SK-N-SH (cell line): ENCODE measurements around the gene GAB1. TPM values are rescaled to one million over a fixed set of nuclear protein-coding genes. Genes with fewer than 3 reads are reported as not detected.
A peak's percentile ranks its signal among the peaks of the same experiment; 100 is the strongest.

Source experiments
- CTCF ChIP-seq: fragments of 200-600 bp; sonication (generic); IDR thresholded peaks from 2 replicates; pipeline ENCODE4 v1.6.1; 2017; ENCODE audit warnings: antibody characterized with exemption, mild to moderate bottlenecking, moderate library complexity
- ELF1 ChIP-seq: IDR thresholded peaks from 2 replicates; pipeline ENCODE4 v1.4.0; 2012
- FOSL2 ChIP-seq: IDR thresholded peaks from 2 replicates; pipeline ENCODE4 v1.4.0; 2012; ENCODE audit warnings: low read depth, mild to moderate bottlenecking, moderate library complexity, borderline replicate concordance
- FOXJ3 ChIP-seq: sonication (generic); formaldehyde crosslinking; IDR thresholded peaks from 2 replicates; pipeline ENCODE4 v1.5.1; 2020; ENCODE audit warnings: mild to moderate bottlenecking, missing genetic modification reagents
- FOXM1 ChIP-seq: IDR thresholded peaks from 2 replicates; pipeline ENCODE4 v1.4.0; 2012; ENCODE audit warnings: low read depth, mild to moderate bottlenecking
- GABPA ChIP-seq: IDR thresholded peaks from 2 replicates; pipeline ENCODE4 v1.4.0; 2012; ENCODE audit warnings: low read depth, mild to moderate bottlenecking
- GATA2 ChIP-seq: sonication (generic); formaldehyde crosslinking; IDR thresholded peaks from 2 replicates; pipeline ENCODE4 v1.5.0; 2020; ENCODE audit warnings: mild to moderate bottlenecking, missing genetic modification reagents
- IRF3 ChIP-seq: fragments of 150-350 bp; IDR thresholded peaks from 2 replicates; pipeline ENCODE4 v1.6.1; 2016; ENCODE audit warnings: mild to moderate bottlenecking, low read depth, low read length
- MEF2A ChIP-seq: IDR thresholded peaks from 2 replicates; pipeline ENCODE4 v1.4.0; 2012; ENCODE audit warnings: low read depth, borderline replicate concordance
- NFIC ChIP-seq: IDR thresholded peaks from 2 replicates; pipeline ENCODE4 v1.4.0; 2012; ENCODE audit warnings: borderline replicate concordance
- PBX3 ChIP-seq: IDR thresholded peaks from 2 replicates; pipeline ENCODE4; 2012
- POLR2AphosphoS5 ChIP-seq: IDR thresholded peaks from 2 replicates; pipeline ENCODE4 v1.6.1; 2012; ENCODE audit warnings: low read depth, low read length
- RAD21 ChIP-seq: IDR thresholded peaks from 2 replicates; pipeline ENCODE4 v1.6.1; 2012; ENCODE audit warnings: mild to moderate bottlenecking, low read length
- RCOR1 ChIP-seq: fragments of 150-350 bp; IDR thresholded peaks from 2 replicates; pipeline ENCODE4 v1.6.1; 2017; ENCODE audit warnings: antibody characterized with exemption, low read length
- REST ChIP-seq: IDR thresholded peaks from 2 replicates; pipeline ENCODE4 v1.6.1; 2012; ENCODE audit warnings: mild to moderate bottlenecking, low read depth, low read length, moderate library complexity
- TAF1 ChIP-seq: IDR thresholded peaks from 2 replicates; pipeline ENCODE4 v1.6.1; 2012; ENCODE audit warnings: low read depth, mild to moderate bottlenecking, low read length, moderate library complexity, borderline replicate concordance
- TCF12 ChIP-seq: IDR thresholded peaks from 2 replicates; pipeline ENCODE4 v1.4.0; 2012
- TEAD4 ChIP-seq: IDR thresholded peaks from 2 replicates; pipeline ENCODE4 v1.4.0; 2012; ENCODE audit warnings: mild to moderate bottlenecking, borderline replicate concordance; ENCODE audit not compliant: insufficient read depth
- USF1 ChIP-seq: IDR thresholded peaks from 2 replicates; pipeline ENCODE4 v1.4.0; 2012; ENCODE audit warnings: low read depth, borderline replicate concordance
- ZBTB33 ChIP-seq: IDR thresholded peaks from 2 replicates; pipeline ENCODE4 v1.4.0; 2012; ENCODE audit warnings: low read depth, borderline replicate concordance
- polyA plus RNA-seq, 3 experiments: library from polyadenylated mRNA; depleted of rRNA; stranded (reverse); fragments of >200 nt; gene quantifications; 2 replicates each; pipeline ENCODE4 v1.2.3, GENCODE V29; 2012

Gene GAB1
- polyA plus RNA-seq, 1 of the 3 experiments (the other 2 are of a cell fraction) = 3.7 TPM

GRCh38 chr4:143397335-143397734, 60.7 kb downstream of the GAB1 start (continued):
- TF ChIP-seq TAF1 (no peak), CTCF (no peak), ZBTB33 (no peak), IRF3 (no peak), REST (no peak), POLR2AphosphoS5 (no peak), NFIC (peak; percentile 51; the same call in 1 of the 2 replicates), FOXM1 (no peak), GATA2 (CRISPR knock-in tag) (no peak), GABPA (no peak), TCF12 (peak; percentile 80), MEF2A (peak; percentile 82), FOSL2 (no peak), RCOR1 (no peak), FOXJ3 (CRISPR knock-in tag) (no peak), ELF1 (no peak), USF1 (no peak), TEAD4 (no peak), RAD21 (no peak), PBX3 (peak; percentile 23; the same call in 1 of the 2 replicates)
